Measurements from ENCODE around the gene ZNF283.
"Not testable (repeated sequence)": the region's sequence is repeated elsewhere in the genome, so short reads cannot be mapped to it uniquely, and the experiment has no call there.

The ZNF283 gene

GRCh38 chr19:43799502-43800142 is 27.5 kb upstream of the ZNF283 start:
- DNase-seq (ENCODE audit: extremely low read depth in 1 of 2, low read depth in 1 of 2), result no peak

- no peak for DNase-seq (ENCODE audit: extremely low read depth in 1 of 2, low read depth in 1 of 2)
Measured at GRCh38 chr19:43802216-43802951, 24.7 kb upstream of the ZNF283 start, which contains the start of gene LYPD5. Gene LYPD5, minus strand, starts transcription at chr19:43802447. Its CDS starts 67 bp downstream, at chr19:43802380.

- no peak for DNase-seq (ENCODE audit: extremely low read depth in 1 of 2, low read depth in 1 of 2)
Measured at GRCh38 chr19:43804432-43804831, 22.7 kb upstream of the ZNF283 start.

- DNase-seq (ENCODE audit: extremely low read depth in 1 of 2, low read depth in 1 of 2), result not testable (repeated sequence)
Measured at GRCh38 chr19:43806401-43806800, 20.7 kb upstream of the ZNF283 start.

GRCh38 chr19:43806848-43807247 is 20.3 kb upstream of the ZNF283 start:
- no peak for DNase-seq (ENCODE audit: extremely low read depth in 1 of 2, low read depth in 1 of 2)

- no peak for DNase-seq (ENCODE audit: extremely low read depth in 1 of 2, low read depth in 1 of 2)
Measured at GRCh38 chr19:43807651-43808050, 19.5 kb upstream of the ZNF283 start.

GRCh38 chr19:43809762-43810696 is 17.1 kb upstream of the ZNF283 start:
- DNase-seq (ENCODE audit: extremely low read depth in 1 of 2, low read depth in 1 of 2), result no peak

GRCh38 chr19:43811837-43812236 is 15.3 kb upstream of the ZNF283 start:
- no peak for DNase-seq (ENCODE audit: extremely low read depth in 1 of 2, low read depth in 1 of 2)

GRCh38 chr19:43812259-43812658 is 14.9 kb upstream of the ZNF283 start:
- no peak for DNase-seq (ENCODE audit: extremely low read depth in 1 of 2, low read depth in 1 of 2)

GRCh38 chr19:43812688-43813087 is 14.4 kb upstream of the ZNF283 start:
- DNase-seq (ENCODE audit: extremely low read depth in 1 of 2, low read depth in 1 of 2), result no peak

GRCh38 chr19:43814663-43815352 is 12.3 kb upstream of the ZNF283 start:
- no peak for DNase-seq (ENCODE audit: extremely low read depth in 1 of 2, low read depth in 1 of 2)

GRCh38 chr19:43817454-43817853 is 9.7 kb upstream of the ZNF283 start:
- DNase-seq (ENCODE audit: extremely low read depth in 1 of 2, low read depth in 1 of 2), result not testable (repeated sequence)

- no peak for DNase-seq (ENCODE audit: extremely low read depth in 1 of 2, low read depth in 1 of 2)
Measured at GRCh38 chr19:43818500-43818899, 8.6 kb upstream of the ZNF283 start.

- no peak for DNase-seq (ENCODE audit: extremely low read depth in 1 of 2, low read depth in 1 of 2)
Measured at GRCh38 chr19:43820098-43820883, 6.8 kb upstream of the ZNF283 start.

- no peak for DNase-seq (ENCODE audit: extremely low read depth in 1 of 2, low read depth in 1 of 2)
Measured at GRCh38 chr19:43820884-43821215, 6.3 kb upstream of the ZNF283 start.

- not testable (repeated sequence) for DNase-seq (ENCODE audit: extremely low read depth in 1 of 2, low read depth in 1 of 2)
Measured at GRCh38 chr19:43823856-43824255, 3.3 kb upstream of the ZNF283 start.

- not testable (repeated sequence) for DNase-seq (ENCODE audit: extremely low read depth in 1 of 2, low read depth in 1 of 2)
Measured at GRCh38 chr19:43824572-43824971, 2.5 kb upstream of the ZNF283 start.

- DNase-seq (ENCODE audit: extremely low read depth in 1 of 2, low read depth in 1 of 2), result no peak
Measured at GRCh38 chr19:43839139-43839538, 12.0 kb downstream of the ZNF283 start.

- no peak for DNase-seq (ENCODE audit: extremely low read depth in 1 of 2, low read depth in 1 of 2)
Measured at GRCh38 chr19:43842007-43842406, 14.9 kb downstream of the ZNF283 start.

GRCh38 chr19:43847246-43847645 is 20.1 kb downstream of the ZNF283 start:
- no peak for DNase-seq (ENCODE audit: extremely low read depth in 1 of 2, low read depth in 1 of 2)
